Glomerular visceral epithelial cell (primary cell): ENCODE results near the gene NHLH2.
A peak's percentile ranks its signal among the peaks of the same experiment; 100 is the strongest.

Source experiments
- DNase-seq: peaks from one replicate; pipeline ENCODE4 v3.0.0-alpha.2; 2016; ENCODE audit errors: extremely low spot score

The NHLH2 gene

GRCh38 chr1:115840605-115841460 lies at the start of gene NHLH2:
Gene NHLH2, minus strand, starts transcription at chr1:115841126. Its CDS starts 2,754 bp downstream, at chr1:115838372.
- no peak for DNase-seq

- DNase-seq = no peak
Observed at GRCh38 chr1:115890580-115890979, 49.7 kb upstream of the NHLH2 start.

GRCh38 chr1:115888976-115889375 lies 48.0 kb upstream of the NHLH2 start:
- no peak for DNase-seq

- no peak for DNase-seq
Observed at GRCh38 chr1:115882913-115883902, 42.3 kb upstream of the NHLH2 start.

GRCh38 chr1:115880981-115881672 lies 40.2 kb upstream of the NHLH2 start:
- DNase-seq = no peak

- DNase-seq = no peak
Observed at GRCh38 chr1:115879977-115880376, 39.1 kb upstream of the NHLH2 start.

- no peak for DNase-seq
Observed at GRCh38 chr1:115877511-115877910, 36.6 kb upstream of the NHLH2 start.

GRCh38 chr1:115874904-115875303 lies 34.0 kb upstream of the NHLH2 start:
- DNase-seq = peak; percentile 19

- no peak for DNase-seq
Observed at GRCh38 chr1:115874497-115874896, 33.6 kb upstream of the NHLH2 start.

GRCh38 chr1:115873184-115873583 lies 32.3 kb upstream of the NHLH2 start:
- no peak for DNase-seq

GRCh38 chr1:115869064-115869463 lies 28.1 kb upstream of the NHLH2 start:
- no peak for DNase-seq

GRCh38 chr1:115867216-115867615 lies 26.3 kb upstream of the NHLH2 start:
- no peak for DNase-seq

GRCh38 chr1:115865704-115866380 lies 24.9 kb upstream of the NHLH2 start:
- DNase-seq = no peak

- no peak for DNase-seq
Observed at GRCh38 chr1:115862403-115862802, 21.5 kb upstream of the NHLH2 start.

GRCh38 chr1:115854005-115854404 lies 13.1 kb upstream of the NHLH2 start:
- DNase-seq = no peak

- no peak for DNase-seq
Observed at GRCh38 chr1:115850937-115851336, 10.0 kb upstream of the NHLH2 start.

- DNase-seq = no peak
Observed at GRCh38 chr1:115847787-115848186, 6.9 kb upstream of the NHLH2 start.

- DNase-seq = no peak
Observed at GRCh38 chr1:115842948-115843347, 2.0 kb upstream of the NHLH2 start.

GRCh38 chr1:115839679-115840237 lies 1.2 kb downstream of the NHLH2 start:
- DNase-seq = no peak

GRCh38 chr1:115839029-115839678 lies 1.8 kb downstream of the NHLH2 start:
- peak; percentile 34 for DNase-seq
